Adrenal gland (tissue), 12 donors: ENCODE data around the gene TRAPPC10. TPM values are rescaled to one million over a fixed set of nuclear protein-coding genes. Genes with fewer than 3 reads are reported as not detected.

Experiments
- DNase-seq, 7 donors: peaks; one replicate each; pipeline ENCODE4 v3.0.0-alpha.2; 2019 to 2020
- H3K27ac ChIP-seq, 5 donors: fragments of 200-600 bp; sonication (generic) in 4 of 5; 1 replicate in 3 of 5; 2 replicates in 2 of 5; pipeline versions ENCODE4 v1.5.1 to v1.8.0; 2016 to 2020; ENCODE audit warnings: mild to moderate bottlenecking in 1 of 5
- H3K27me3 ChIP-seq: fragments of 200-600 bp; 2 replicates; pipeline ENCODE4 v1.8.0; 2021
- H3K36me3 ChIP-seq, 2 donors: fragments of 200-600 bp; replicated peaks in 1 of 2; 1 replicate in 1 of 2; 2 replicates in 1 of 2; pipeline versions ENCODE4 v1.5.1 to v1.8.0; 2018 to 2022
- H3K4me1 ChIP-seq, 2 donors: fragments of 200-600 bp; replicated peaks in 1 of 2; 1 replicate in 1 of 2; 2 replicates in 1 of 2; pipeline versions ENCODE4 v1.5.1 to v1.8.0; 2018 to 2021
- H3K4me3 ChIP-seq, 4 donors: fragments of 200-600 bp; sonication (generic) in 3 of 4; one replicate each; pipeline ENCODE4 v1.5.1; 2016 to 2018
- H3K9me3 ChIP-seq, 3 donors: fragments of 200-600 bp; sonication (generic) in 1 of 3; replicated peaks in 1 of 3; 1 replicate in 2 of 3; 2 replicates in 1 of 3; pipeline versions ENCODE4 v1.5.1 to v1.8.0; 2016 to 2021
- POLR2A ChIP-seq, 2 donors: fragments of 450-650 bp; IDR thresholded peaks; one replicate each; pipeline ENCODE4 v1.6.1; 2017; ENCODE audit warnings: antibody characterized with exemption in 2 of 2, mild to moderate bottlenecking in 2 of 2, moderate library complexity in 1 of 2
- WGBS, 4 donors: extraction: QIAGEN DNeasy Blood & Tissue Kit in 2 of 4; methylation state at CpG; one replicate each; pipeline versions ENCODE4 v1.1.5 to v1.1.7; 2013 to 2017; 5-methylcytosine and 5-hydroxymethylcytosine counted together
- intact Hi-C, 2 donors: fragments of 100-400 bp; cut with DNase I; formaldehyde crosslinking; loops; one replicate each; pipeline versions ENCODE4 v1.14.1 to v1.15.0; 2022 to 2023
- polyA plus RNA-seq, 3 donors: library from polyadenylated mRNA; stranded (reverse); fragments of 200-250 nt in 2 of 3; fragments of 350-450 nt in 1 of 3; fragmentation: Illumina TruSeq in 1 of 3; extraction: RNeasy Lipid Tissue Mini Kit (QIAGEN cat#74804) in 1 of 3; gene quantifications; one replicate each; pipeline ENCODE4 v1.2.3, GENCODE V29; 2013 to 2014
- total RNA-seq, 9 donors: library from RNA; depleted of rRNA in 4 of 9; stranded (reverse); fragments of >200 nt in 4 of 9; fragments of 120-200 nt in 1 of 9; fragmentation: NEBNext Ultra II Directional in 1 of 9; extraction: Animal tissue kit (Norgen Biotek cat#: 25700) in 1 of 9; gene quantifications; one replicate each; pipeline versions ENCODE4 v1.1.0 to v1.2.4, GENCODE V29; 2013 to 2023
- TF ChIP-seq, protein P1 (sequence below), 6 experiments: fragments of 450-650 bp in 4 of 6; fragments of 200-600 bp in 2 of 6; sonication (generic) in 1 of 6; IDR thresholded peaks; 1 replicate in 5 of 6; 2 replicates in 1 of 6; pipeline versions ENCODE4 v1.5.1 to v1.8.0; 2016 to 2021; ENCODE audit warnings: antibody characterized with exemption in 6 of 6, mild to moderate bottlenecking in 2 of 6, moderate library complexity in 1 of 6
- donor health status: healthy with polysubstance abuse.
- donor health status: Bipolar disorder and iron deficiency.
- donor health status: DM: yes; HTN: yes; CAD: no.
- donor health status: DM: no; HTN: no; CAD: no.
- donor health status: DM: no; HTN: no; CAD: no.
- donor health status: DM: yes; HTN: yes; CAD: no.

The TRAPPC10 gene
- total and polyA plus RNA-seq, 12 donors = 5.2 to 34.3 (median 24.7) TPM

GRCh38 chr21:44070391-44070790 lies 58.3 kb downstream of the TRAPPC10 start:
- H3K27me3 ChIP-seq = no peaks in the 10 kb centered on the region
- no peak for DNase-seq
- intact Hi-C loops = no loop called here
- 93 to 99% (median 95%) methylated on average over 5 to 7 of the region's 7 CpGs for WGBS, 4 donors
- no peak for TF ChIP-seq POLR2A (IDR thresholded peaks at IDR 0.05)
- TF ChIP-seq, protein P1, sequence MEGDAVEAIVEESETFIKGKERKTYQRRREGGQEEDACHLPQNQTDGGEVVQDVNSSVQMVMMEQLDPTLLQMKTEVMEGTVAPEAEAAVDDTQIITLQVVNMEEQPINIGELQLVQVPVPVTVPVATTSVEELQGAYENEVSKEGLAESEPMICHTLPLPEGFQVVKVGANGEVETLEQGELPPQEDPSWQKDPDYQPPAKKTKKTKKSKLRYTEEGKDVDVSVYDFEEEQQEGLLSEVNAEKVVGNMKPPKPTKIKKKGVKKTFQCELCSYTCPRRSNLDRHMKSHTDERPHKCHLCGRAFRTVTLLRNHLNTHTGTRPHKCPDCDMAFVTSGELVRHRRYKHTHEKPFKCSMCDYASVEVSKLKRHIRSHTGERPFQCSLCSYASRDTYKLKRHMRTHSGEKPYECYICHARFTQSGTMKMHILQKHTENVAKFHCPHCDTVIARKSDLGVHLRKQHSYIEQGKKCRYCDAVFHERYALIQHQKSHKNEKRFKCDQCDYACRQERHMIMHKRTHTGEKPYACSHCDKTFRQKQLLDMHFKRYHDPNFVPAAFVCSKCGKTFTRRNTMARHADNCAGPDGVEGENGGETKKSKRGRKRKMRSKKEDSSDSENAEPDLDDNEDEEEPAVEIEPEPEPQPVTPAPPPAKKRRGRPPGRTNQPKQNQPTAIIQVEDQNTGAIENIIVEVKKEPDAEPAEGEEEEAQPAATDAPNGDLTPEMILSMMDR (IDR thresholded peaks at IDR 0.05) = no peak
- peaks cover 0 to 35% of the 10 kb centered on the region in 2 donors for H3K36me3 ChIP-seq
- H3K4me1 ChIP-seq = no peaks in the 10 kb centered on the region
- no peak overlapping the region for H3K27ac ChIP-seq
- no peaks in the 10 kb centered on the region for H3K9me3 ChIP-seq
- H3K4me3 ChIP-seq = no peak overlapping the region

DNA sequence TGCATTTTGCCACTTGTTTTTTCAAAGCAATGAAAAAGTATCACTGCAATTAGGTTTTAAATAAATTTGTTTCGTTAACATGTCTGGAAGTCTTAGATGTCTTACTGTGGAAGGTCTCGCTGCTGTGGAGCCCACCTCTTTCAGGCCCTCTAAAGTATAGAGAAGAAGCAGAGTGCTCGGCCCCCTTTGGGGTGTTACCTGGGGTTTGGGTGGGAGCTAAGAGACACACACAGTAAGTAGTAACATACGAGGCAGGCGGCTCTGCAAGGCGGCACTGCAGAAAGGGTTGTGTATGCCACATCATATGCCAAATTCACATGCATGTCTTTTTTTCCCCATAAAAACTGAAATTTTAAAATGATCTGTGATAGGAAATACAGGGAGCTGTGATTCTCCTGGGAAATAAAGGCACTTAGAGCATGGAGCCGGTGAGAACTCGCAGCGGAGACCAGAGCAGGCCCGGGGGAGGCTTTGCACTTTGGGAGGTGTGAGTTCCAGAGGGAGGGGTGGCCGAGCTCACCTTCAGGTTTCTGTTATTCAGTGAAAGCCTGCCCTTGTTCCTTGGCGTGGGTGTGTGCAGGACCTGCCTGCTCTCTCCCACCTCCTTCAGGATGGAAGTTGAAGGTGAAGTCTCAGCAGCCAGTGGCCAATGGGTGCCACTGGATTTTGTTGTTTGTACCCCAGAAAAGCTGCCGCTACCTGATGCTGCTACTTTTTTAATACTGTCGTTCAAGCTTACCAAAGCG lies 59.4 kb downstream of the TRAPPC10 start:
- peaks cover 0 to 39% of the 10 kb centered on the region in 2 donors for H3K36me3 ChIP-seq
- intact Hi-C loops = no loop called here
- no peak overlapping the region for H3K27ac ChIP-seq
- H3K27me3 ChIP-seq = no peaks in the 10 kb centered on the region
- no peaks in the 10 kb centered on the region for H3K9me3 ChIP-seq
- no peak for TF ChIP-seq POLR2A (IDR thresholded peaks at IDR 0.05)
- TF ChIP-seq, protein P1 (IDR thresholded peaks at IDR 0.05) = no peak
- DNase-seq = no peak
- WGBS, 4 donors = 88 to 94% (median 90%) methylated on average over 13 to 15 of the region's 15 CpGs
- H3K4me1 ChIP-seq = no peaks in the 10 kb centered on the region
- H3K4me3 ChIP-seq = no peak overlapping the region

- no peak for DNase-seq
- no peak overlapping the region for H3K27ac ChIP-seq
- 93 to 97% (median 96%) methylated on average over 14 to 15 of the region's 15 CpGs for WGBS, 4 donors
- intact Hi-C loops = no loop called here
- no peaks in the 10 kb centered on the region for H3K4me1 ChIP-seq
- H3K27me3 ChIP-seq = no peaks in the 10 kb centered on the region
- H3K4me3 ChIP-seq = no peak overlapping the region
- no peak for TF ChIP-seq POLR2A (IDR thresholded peaks at IDR 0.05)
- TF ChIP-seq, protein P1 (IDR thresholded peaks at IDR 0.05) = no peak
- no peaks in the 10 kb centered on the region for H3K9me3 ChIP-seq
- H3K36me3 ChIP-seq = peaks cover 0 to 45% of the 10 kb centered on the region in 2 donors
Measured at GRCh38 chr21:44072111-44072510, 60.0 kb downstream of the TRAPPC10 start.

GRCh38 chr21:44074315-44074958 lies 62.3 kb downstream of the TRAPPC10 start:
- no peak overlapping the region for H3K27ac ChIP-seq
- 79 to 91% (median 88%) methylated on average over 9 to 11 of the region's 11 CpGs for WGBS, 4 donors
- TF ChIP-seq, protein P1 (IDR thresholded peaks at IDR 0.05) = no peak
- no peak for TF ChIP-seq POLR2A (IDR thresholded peaks at IDR 0.05)

More at GRCh38 chr21:44074315-44074958, 62.3 kb downstream of the TRAPPC10 start:
- Histone ChIP-seq H3K27me3 (no peaks in the 10 kb centered on the region), H3K36me3 (peaks cover 0 to 65% of the 10 kb centered on the region in 2 donors), H3K4me1 (no peaks in the 10 kb centered on the region), H3K9me3 (no peaks in the 10 kb centered on the region), H3K4me3 (no peak overlapping the region)
- intact Hi-C loops = no loop called here
- no peak for DNase-seq
